ENCODE results near the gene RPS5.
"Not testable (repeated sequence)": the region's sequence is repeated elsewhere in the genome, so short reads cannot be mapped to it uniquely, and the experiment has no call there.

The RPS5 gene

GRCh38 chr19:58385891-58386575, 1.0 kb upstream of the RPS5 start:
- DNase-seq, result no peak

GRCh38 chr19:58387338-58388174, 487 bp downstream of the RPS5 start:
- DNase-seq, result no peak

DNA sequence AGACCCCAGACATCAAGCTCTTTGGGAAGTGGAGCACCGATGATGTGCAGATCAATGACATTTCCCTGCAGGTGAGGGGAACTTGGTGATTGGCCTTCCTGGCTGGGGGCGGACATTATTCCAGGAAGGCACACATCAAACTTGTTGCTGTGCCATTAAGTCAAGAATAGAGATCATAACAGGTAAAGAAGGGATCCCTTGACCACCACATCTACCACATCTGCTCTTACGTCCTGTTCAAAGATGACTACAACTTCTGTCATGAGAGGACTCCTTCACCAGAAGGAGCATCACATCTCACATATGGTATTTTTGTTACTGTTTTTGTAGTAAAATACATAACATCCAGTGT, 1.1 kb downstream of the RPS5 start:
- no peak for DNase-seq

- DNase-seq, result no peak
Measured at GRCh38 chr19:58392945-58393724, 6.1 kb downstream of the RPS5 start.

GRCh38 chr19:58393725-58394033, 6.6 kb downstream of the RPS5 start:
- no peak for DNase-seq

DNA sequence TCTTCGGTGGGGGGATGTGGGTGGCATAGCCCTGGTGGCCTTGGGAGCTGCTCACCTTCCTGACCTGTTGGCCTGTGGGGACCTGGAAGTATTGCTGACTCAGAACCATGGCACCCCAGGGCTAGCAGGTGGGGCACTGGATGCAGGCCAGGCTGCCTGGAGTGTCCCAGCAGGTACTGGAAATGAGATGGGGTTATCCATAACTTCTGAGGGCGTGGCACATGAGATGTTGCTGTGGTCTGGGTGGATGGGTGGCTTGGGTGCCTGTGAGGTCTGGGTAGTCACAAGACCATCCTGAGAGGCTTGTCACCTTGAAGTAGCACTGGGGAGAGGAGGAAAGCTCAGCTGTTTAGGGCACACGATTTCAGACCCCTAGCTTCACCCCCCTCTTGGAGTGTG, 7.8 kb downstream of the RPS5 start:
- DNase-seq, result no peak

GRCh38 chr19:58395220-58395978, 8.3 kb downstream of the RPS5 start, which contains the start of gene RNF225:
Gene RNF225, plus strand, starts transcription at chr19:58395656. Its CDS starts 434 bp downstream, at chr19:58396090.
- DNase-seq, result no peak

DNA sequence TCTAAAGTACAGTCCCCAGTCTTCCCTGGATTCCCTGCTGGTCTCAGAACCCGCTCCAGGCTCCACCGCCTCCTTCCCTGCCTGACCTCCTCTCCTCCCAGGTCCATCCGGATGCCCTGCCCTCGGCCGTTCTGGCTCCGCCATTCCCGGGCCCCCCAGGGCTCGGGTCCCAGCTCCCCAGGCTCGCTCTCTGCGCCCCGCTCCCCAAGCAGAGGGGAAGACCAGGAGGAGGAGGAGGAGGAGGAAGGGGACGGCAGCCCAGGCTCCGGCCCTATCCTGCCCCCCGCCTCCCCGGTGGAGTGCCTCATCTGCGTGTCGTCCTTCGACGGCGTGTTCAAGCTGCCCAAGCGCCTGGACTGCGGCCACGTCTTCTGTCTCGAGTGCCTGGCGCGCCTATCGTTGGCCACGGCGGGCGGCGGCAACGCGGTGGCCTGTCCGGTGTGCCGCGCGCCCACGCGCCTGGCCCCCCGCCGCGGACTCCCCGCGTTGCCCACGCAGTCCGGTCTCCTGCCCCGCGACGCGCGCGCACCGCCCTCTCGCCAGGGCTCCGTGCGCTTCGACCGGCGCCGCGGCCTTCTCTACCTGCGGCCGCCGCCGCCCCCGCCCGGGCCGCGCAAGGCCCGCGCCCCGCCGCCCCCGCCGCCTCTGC, 9.0 kb downstream of the RPS5 start:
- DNase-seq, result no peak

GRCh38 chr19:58396691-58397532, 9.8 kb downstream of the RPS5 start:
- DNase-seq, result no peak

GRCh38 chr19:58397533-58398037, 10.5 kb downstream of the RPS5 start:
- DNase-seq, result no peak

DNA sequence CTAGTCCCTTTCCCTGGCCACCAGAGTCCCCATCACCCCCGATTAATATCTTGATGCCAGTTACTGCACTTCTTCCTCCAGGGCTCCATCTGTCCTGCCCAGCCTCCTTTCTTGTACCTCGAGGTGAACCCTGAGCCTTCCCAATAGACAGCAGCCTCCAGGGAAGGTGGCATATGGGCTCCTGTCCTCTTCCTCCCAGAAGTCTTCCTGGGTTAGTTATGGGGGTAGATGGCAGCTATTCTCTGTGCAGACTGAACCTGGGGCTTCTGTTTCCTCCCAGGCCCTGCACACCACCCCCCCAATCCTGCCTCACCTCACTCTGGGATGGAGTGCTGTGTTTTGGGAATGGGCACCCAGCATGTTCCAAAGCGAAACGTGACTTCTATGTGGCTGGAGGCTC, 11.0 kb downstream of the RPS5 start:
- no peak for DNase-seq

- DNase-seq, result no peak
Measured at GRCh38 chr19:58398545-58398944, 11.5 kb downstream of the RPS5 start.

DNA sequence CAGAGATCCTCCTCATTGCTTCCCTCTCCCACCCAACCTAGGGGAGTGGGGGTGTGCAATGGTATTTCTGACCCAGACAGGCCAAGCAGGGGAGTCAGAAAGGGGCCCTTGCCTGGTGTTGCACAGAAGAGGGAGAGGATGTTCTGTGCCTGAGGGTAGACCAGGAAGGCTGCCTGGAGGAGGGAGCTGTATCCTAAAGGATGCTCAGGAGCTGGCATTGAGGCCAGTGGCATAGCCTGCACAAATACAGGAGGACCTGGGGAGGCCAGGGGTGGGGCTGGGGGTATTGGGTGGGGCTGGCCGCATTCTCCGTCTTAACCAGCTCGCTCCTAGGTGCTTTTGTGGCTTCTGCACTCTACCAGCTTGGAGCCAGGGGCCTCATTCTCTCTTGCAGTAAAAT, 12.8 kb downstream of the RPS5 start:
- no peak for DNase-seq

- peak; percentile 25 for DNase-seq
Measured at GRCh38 chr19:58400316-58400915, 13.3 kb downstream of the RPS5 start.

DNA sequence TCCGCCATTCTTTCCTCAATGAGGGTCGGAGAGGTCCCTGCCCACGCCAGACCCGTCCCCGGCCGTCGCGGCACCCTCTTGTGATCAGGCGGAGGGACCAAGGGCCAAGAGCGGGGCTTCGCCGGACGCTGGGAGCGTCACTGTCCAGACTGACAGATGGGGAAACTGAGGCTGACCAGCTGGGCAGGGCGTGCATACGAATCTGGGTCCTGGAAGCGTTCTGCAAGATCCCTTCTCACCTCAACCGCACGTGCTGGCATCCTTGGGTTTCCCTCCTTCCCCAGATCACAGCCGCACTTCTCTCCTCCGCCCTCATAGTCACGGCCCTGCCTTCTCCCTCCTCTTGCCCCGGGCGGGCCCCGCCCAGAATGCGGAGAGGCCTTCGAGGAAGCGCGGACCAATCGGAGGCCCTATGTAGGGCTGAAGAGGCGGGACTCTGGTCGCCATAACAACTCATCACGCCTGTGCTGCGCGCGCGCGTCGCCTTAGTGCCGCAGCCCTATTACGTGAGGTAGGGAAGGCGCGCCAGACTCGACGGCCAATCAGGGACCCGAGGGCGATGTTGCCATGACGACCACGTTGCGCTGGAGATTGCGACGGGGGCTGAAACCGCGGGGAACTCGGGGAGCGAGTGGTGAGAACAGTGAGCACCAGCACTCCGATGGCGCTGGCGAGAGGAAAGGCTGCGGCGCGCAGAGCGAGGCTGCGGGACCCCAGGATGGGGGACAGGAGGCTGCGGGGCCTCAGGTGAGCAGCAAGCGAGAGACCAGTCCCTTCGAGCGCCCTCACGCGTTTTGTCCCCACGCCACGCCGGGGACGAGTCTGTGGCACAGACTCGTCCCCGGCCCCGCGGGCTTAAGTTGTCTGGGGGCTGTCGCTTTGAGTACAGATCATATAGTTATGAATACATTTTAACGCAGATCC, 14.1 kb downstream of the RPS5 start:
- DNase-seq, result peak; percentile 100

- DNase-seq, result no peak
Measured at GRCh38 chr19:58401840-58402421, 14.9 kb downstream of the RPS5 start.

- DNase-seq, result not testable (repeated sequence)
Measured at GRCh38 chr19:58403920-58404478, 16.9 kb downstream of the RPS5 start.

DNA sequence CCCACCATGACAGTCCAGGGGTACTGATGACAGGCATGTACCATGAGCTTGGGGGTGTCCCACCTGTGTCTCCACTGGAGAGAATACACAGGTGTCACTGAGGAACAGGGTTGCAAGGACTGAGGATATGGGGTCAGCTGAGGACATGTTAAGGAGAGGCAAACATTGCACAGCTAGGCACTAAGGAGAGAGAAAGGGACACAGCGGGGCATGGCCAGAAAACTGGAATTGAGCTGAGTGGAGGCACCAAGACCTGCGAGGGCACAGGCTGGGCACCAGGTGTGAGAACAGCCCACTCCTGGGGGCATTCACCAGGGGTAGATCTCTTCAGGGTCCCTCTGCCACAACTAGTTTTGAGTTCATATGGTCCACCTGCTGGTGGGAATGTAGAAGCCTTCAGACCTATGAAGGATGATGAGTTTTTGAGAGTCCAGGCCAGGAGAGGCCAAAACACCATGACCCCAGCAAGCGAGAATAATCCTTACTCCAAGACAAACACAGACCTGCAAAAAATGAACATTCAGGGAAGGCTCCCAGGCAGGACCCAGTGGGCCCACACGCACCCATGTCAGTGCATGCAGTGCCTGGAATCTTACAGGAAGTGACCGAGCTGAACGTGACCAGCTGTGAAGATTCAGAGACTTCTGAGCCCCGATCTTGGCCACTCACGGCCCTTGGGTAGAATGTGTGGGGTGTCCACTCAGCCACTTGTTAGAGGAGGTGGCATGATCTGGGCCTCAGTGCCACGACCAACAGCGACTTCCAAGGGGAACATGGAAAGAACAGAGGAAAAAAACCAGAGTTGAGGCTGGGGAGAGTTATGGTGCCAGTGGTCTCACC, 20.0 kb downstream of the RPS5 start:
- DNase-seq, result no peak

Measured in COR-L47 (cell line).